ENCODE results near the gene TSR2.
"Not testable (repeated sequence)": the region's sequence is repeated elsewhere in the genome, so short reads cannot be mapped to it uniquely, and the experiment has no call there.

Gene TSR2

GRCh38 chrX:54473993-54474859 lies 34.0 kb downstream of the TSR2 start:
- no peak for ATAC-seq

GRCh38 chrX:54479136-54480111 lies 39.2 kb downstream of the TSR2 start:
- no peak for ATAC-seq

GRCh38 chrX:54482839-54483593 lies 42.8 kb downstream of the TSR2 start:
- no peak for ATAC-seq

GRCh38 chrX:54483946-54484345 lies 43.7 kb downstream of the TSR2 start:
- no peak for ATAC-seq

GRCh38 chrX:54484666-54485065 lies 44.5 kb downstream of the TSR2 start:
- ATAC-seq: no peak

GRCh38 chrX:54489819-54490218 lies 49.6 kb downstream of the TSR2 start:
- ATAC-seq: not testable (repeated sequence)

GRCh38 chrX:54492340-54492739 lies 52.1 kb downstream of the TSR2 start:
- no peak for ATAC-seq

- ATAC-seq: no peak
Measured at GRCh38 chrX:54494166-54494988, 54.2 kb downstream of the TSR2 start.
